Upper lobe of right lung (tissue), 1 donor: ENCODE data around the gene RUNDC3A. TPM values are rescaled to one million over a fixed set of nuclear protein-coding genes. Genes with fewer than 3 reads are reported as not detected.

ENCODE experiments used
- ATAC-seq: fragments of 200-7000 bp; cut with Tn5 transposase; one replicate; pipeline ENCODE4 v1.9.1; 2020; ENCODE audit warnings: mild to moderate bottlenecking, moderate library complexity
- DNase-seq: peaks from one replicate; pipeline ENCODE4 v3.0.0-alpha.2; 2020
- H3K27ac ChIP-seq: fragments of 200-600 bp; one replicate; pipeline ENCODE4 v1.8.0; 2022
- H3K27me3 ChIP-seq: fragments of 200-600 bp; one replicate; pipeline ENCODE4 v1.8.0; 2022; ENCODE audit warnings: mild to moderate bottlenecking
- H3K36me3 ChIP-seq: fragments of 200-600 bp; one replicate; pipeline ENCODE4 v1.8.0; 2022
- H3K4me1 ChIP-seq: fragments of 200-600 bp; one replicate; pipeline ENCODE4 v1.8.0; 2022
- H3K4me3 ChIP-seq: fragments of 200-600 bp; one replicate; pipeline ENCODE4 v1.8.0; 2022; ENCODE audit warnings: mild to moderate bottlenecking
- H3K9me3 ChIP-seq: fragments of 200-600 bp; one replicate; pipeline ENCODE4 v1.8.0; 2022
- intact Hi-C: fragments of 100-400 bp; cut with DNase I; formaldehyde crosslinking; loops from one replicate; pipeline ENCODE4 v1.11.0; 2022
- total RNA-seq: library from RNA; stranded (reverse); fragmentation: NEBNext Ultra II Directional; extraction: Animal tissue kit (Norgen Biotek cat#: 25700); gene quantifications from one replicate; pipeline ENCODE4 v1.2.1, GENCODE V29; 2021
- TF ChIP-seq, protein P1 (sequence below): fragments of 200-600 bp; IDR thresholded peaks from one replicate; pipeline ENCODE4 v1.8.0; 2022; ENCODE audit warnings: antibody characterized with exemption
- donor health status: DM: no; HTN: yes; CAD: no; lungs with severe emphysema.

RUNDC3A gene
- total RNA-seq, 1 donor from 2014 or later, result 0.32 TPM

DNA sequence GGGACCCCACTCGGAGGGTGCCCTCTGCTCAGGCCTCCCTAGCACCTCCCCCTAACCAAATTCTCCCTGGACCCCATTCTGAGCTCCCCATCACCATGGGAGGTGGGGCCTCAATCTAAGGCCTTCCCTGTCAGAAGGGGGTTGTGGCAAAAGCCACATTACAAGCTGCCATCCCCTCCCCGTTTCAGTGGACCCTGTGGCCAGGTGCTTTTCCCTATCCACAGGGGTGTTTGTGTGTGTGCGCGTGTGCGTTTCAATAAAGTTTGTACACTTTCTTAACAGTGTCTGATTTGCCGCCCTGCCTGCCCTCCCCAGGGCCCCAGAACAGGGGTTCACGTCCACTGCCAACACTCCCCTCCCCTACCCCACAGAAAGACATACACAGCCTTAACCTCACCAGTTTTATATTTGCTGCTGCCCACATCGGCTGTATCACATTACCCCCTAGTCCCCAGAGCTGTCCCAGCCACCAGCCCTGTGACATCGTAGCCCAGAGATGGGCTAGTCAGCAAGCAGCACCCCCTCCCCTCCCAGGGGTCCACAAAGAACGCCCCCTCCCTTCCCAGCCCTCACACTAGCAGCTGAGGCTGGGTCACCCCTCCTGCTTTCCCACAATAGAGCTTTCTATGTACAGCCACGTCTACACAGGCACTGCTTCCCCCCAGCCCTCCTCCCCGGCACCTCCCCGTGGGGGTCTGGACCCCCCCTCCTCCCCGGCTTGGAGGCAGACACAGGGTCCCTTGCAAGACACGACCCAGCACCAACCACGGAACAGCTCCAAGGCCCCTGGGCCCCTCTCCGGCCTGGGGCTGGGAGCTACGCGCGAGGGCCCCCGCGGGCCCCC lies 44.6 kb downstream of the RUNDC3A start:
- ATAC-seq, result no peak
- peak overlapping the region; percentile 23 for H3K4me3 ChIP-seq

DNA sequence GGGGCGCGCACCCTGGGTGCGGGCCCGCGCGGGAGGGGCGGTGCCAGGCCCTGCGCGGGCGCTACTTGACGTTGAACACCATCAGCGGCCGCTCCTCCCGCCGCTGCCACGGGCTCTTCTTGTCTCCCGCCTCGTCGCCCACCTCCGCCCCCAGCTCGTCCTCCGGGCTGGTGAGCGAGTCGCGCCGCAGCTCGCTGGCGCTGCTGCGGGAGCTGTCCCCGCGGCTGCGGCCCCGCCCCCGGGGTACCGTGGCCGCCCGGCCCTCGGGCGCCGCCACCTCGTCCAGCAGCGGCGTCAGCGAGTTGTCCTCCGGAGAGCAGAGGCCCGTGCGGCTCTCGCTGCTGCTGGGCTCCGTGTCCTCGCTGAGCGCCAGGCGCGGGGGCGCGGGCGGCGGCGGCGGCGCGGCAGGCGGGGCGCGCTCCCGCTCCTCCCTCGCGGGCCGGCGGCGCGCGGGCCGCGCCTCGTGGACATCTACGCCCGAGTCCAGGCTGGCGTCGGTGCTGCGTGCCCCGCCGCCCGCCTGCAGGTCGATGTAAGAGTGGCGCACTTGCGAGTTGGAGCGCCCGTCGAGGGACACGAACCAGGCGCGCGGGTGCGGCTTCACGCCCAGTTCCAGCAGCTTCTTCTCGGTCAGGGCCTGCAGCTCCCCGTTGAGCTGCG lies 45.4 kb downstream of the RUNDC3A start:
- ATAC-seq (peak; percentile 46), DNase-seq (peak; percentile 74)
- no peaks in the 10 kb centered on the region for H3K4me1 ChIP-seq
- no peaks in the 10 kb centered on the region for H3K27me3 ChIP-seq
- peak overlapping the region; percentile 23 for H3K4me3 ChIP-seq
- intact Hi-C loops, result no loop called here
- TF ChIP-seq, protein P1, sequence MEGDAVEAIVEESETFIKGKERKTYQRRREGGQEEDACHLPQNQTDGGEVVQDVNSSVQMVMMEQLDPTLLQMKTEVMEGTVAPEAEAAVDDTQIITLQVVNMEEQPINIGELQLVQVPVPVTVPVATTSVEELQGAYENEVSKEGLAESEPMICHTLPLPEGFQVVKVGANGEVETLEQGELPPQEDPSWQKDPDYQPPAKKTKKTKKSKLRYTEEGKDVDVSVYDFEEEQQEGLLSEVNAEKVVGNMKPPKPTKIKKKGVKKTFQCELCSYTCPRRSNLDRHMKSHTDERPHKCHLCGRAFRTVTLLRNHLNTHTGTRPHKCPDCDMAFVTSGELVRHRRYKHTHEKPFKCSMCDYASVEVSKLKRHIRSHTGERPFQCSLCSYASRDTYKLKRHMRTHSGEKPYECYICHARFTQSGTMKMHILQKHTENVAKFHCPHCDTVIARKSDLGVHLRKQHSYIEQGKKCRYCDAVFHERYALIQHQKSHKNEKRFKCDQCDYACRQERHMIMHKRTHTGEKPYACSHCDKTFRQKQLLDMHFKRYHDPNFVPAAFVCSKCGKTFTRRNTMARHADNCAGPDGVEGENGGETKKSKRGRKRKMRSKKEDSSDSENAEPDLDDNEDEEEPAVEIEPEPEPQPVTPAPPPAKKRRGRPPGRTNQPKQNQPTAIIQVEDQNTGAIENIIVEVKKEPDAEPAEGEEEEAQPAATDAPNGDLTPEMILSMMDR, result no peak
- peaks cover 39% of the 10 kb centered on the region for H3K36me3 ChIP-seq
- H3K27ac ChIP-seq, result no peak overlapping the region
- no peaks in the 10 kb centered on the region for H3K9me3 ChIP-seq

More for the DNA sequence above, 44.6 kb downstream of the RUNDC3A start:
- Histone ChIP-seq H3K27ac (no peak overlapping the region), H3K36me3 (peaks cover 39% of the 10 kb centered on the region), H3K4me1 (no peaks in the 10 kb centered on the region), H3K9me3 (no peaks in the 10 kb centered on the region), H3K27me3 (no peaks in the 10 kb centered on the region)
- no peak for DNase-seq
- intact Hi-C loops, result no loop called here
- TF ChIP-seq, protein P1, result no peak

DNA sequence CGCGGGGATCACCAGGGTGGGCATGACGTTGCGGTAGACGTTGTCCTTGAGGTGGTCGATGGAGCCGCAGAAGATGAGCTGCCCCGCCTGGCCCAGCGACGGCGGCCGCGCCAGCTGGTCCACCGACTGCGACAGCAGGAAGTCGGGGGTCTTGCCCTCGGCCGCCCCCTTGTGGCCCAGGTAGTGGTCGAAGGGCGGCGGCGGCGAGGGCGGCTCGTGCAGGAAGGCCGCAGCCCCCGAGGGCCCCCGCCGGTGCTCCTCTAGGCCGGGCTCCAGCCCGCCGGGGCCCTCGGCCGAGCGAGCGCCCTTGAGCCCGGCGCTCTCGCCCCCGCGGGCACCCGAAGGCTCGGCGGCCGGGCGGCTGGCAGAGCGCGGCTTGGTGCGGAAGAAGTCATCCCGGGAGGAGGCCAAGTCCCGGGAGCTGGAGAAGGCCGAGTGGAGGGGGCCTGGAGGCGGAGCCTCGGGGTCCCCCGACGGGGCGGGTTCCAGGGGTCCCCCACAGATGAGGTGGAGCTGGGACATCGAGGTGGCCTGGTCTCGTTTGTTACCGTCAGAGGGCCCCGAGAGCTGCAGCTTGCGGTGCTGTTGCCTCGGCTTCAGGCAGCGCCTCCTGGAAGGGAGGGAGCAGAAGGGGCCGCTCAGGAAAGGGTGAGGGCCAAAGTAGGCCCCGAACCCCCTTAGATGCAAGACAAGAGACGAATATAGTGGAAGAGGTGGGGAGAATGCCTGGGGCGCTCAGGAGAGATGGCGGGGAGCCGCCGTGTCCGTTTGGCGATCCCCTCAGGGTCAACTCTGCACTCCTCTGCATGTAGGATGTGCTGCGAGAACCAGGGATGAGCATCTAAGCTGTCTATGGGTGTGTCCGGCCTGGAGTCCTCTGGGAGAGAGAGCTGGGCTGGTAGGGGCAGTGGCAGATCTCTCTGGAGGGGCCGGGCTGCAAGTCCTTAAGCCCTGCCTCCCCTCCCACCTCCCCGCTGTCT lies 46.5 kb downstream of the RUNDC3A start:
- DNase-seq (peak; percentile 73), ATAC-seq (peak; percentile 10)
- Histone ChIP-seq H3K4me1 (no peaks in the 10 kb centered on the region), H3K36me3 (peaks cover 30% of the 10 kb centered on the region), H3K27me3 (no peaks in the 10 kb centered on the region), H3K4me3 (no peak overlapping the region), H3K9me3 (no peaks in the 10 kb centered on the region), H3K27ac (no peak overlapping the region)
- TF ChIP-seq, protein P1, result peak; percentile 20
- intact Hi-C loops, result no loop called here

DNA sequence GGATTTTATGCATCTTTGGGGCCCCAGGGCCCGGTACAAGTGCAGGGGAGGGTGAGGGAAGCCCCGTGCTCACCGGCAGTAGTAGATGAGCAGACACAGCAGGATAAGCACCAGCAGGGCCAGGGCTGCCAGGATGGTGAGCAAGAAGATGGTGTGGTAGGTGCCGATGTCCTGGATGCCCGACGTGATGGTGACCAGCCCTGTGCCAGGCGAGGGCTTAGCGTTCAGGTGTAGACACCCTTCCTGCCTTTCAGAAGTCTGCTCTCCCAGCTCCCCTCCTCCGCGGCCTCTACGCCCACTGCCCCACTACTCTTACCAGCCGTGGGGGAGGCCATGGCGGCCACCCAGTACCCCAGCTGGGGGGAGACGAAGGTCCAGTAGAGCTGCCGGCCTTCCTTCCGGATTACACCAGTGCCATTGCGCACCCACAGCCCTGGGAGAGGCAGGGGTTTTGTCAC lies 47.3 kb downstream of the RUNDC3A start:
- Histone ChIP-seq H3K36me3 (peaks cover 24% of the 10 kb centered on the region), H3K27ac (no peak overlapping the region), H3K9me3 (no peaks in the 10 kb centered on the region), H3K4me3 (no peak overlapping the region), H3K4me1 (no peaks in the 10 kb centered on the region), H3K27me3 (no peaks in the 10 kb centered on the region)
- no peak for ATAC-seq
- TF ChIP-seq, protein P1, result no peak
- intact Hi-C loops, result no loop called here
- DNase-seq, result no peak

DNA sequence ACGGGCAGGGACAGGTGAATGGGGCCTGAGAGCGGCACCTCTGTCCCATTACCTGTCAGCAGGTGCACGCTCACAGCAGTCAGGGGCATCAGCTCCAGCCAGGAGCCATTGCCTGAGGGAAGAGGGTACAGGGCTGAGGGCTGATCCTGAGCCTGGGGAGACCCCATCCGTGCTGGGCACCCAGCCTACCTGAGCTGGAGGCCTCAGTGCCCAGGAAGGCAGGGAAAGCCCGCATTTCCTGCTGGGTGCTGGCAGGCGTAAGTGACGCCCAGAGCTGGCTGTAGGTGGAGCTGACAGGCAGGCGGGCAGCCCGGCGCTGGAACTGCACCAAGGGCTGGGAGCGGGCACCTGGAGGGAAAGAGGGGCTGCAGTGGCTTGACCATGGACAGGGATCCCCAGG lies 47.8 kb downstream of the RUNDC3A start:
- DNase-seq, result no peak
- ATAC-seq, result no peak
- TF ChIP-seq, protein P1, result no peak

More for the DNA sequence above, 47.8 kb downstream of the RUNDC3A start:
- no peaks in the 10 kb centered on the region for H3K9me3 ChIP-seq
- no peaks in the 10 kb centered on the region for H3K27me3 ChIP-seq
- no peak overlapping the region for H3K27ac ChIP-seq
- intact Hi-C loops, result no loop called here
- H3K36me3 ChIP-seq, result peaks cover 19% of the 10 kb centered on the region
- H3K4me3 ChIP-seq, result no peak overlapping the region
- H3K4me1 ChIP-seq, result no peaks in the 10 kb centered on the region
